8988T (cell line): ENCODE data around the gene PAX2.

Experiments used
- DNase-seq: peaks from one replicate; pipeline ENCODE4 v3.0.0; 2011

PAX2 gene

GRCh38 chr10:100864978-100865377 is 119.6 kb downstream of the PAX2 start:
- DNase-seq: no peak

GRCh38 chr10:100866010-100866409 is 120.6 kb downstream of the PAX2 start:
- DNase-seq: no peak

GRCh38 chr10:100866575-100867098 is 121.3 kb downstream of the PAX2 start:
- no peak for DNase-seq

GRCh38 chr10:100867261-100867963 is 122.0 kb downstream of the PAX2 start:
- DNase-seq: no peak

- DNase-seq: no peak
Observed at GRCh38 chr10:100868382-100868781, 123.0 kb downstream of the PAX2 start.

GRCh38 chr10:100869399-100869798 is 124.0 kb downstream of the PAX2 start:
- DNase-seq: no peak

- peak; percentile 95 for DNase-seq
Observed at GRCh38 chr10:100872034-100872791, 126.8 kb downstream of the PAX2 start.

GRCh38 chr10:100873146-100873826 is 127.9 kb downstream of the PAX2 start:
- no peak for DNase-seq

DNA sequence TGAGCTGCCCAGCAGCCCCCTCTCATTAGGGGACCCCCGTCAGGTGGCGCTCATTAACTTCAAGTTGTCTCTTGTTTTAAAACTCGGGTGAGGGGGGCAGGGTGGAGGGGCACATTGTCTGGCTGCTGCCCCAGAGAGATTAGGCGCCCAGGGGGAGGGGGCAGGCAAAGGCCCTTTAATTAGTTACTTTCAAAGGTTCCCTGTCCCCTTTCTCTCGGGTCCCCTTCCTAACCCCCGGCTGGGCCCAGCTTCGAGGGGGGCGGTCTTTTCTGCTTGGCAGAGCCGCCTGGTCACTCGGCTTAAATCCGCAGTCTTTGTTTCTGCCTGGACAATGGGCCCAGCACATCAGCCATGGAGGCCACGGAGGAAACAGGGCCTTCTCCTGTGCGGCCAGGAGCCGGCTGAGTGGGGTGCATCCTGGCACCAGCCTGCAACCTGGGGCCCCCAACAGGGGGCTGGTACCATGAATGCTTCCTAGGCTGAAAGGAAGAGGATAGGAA is 128.5 kb downstream of the PAX2 start:
- DNase-seq: no peak

DNA sequence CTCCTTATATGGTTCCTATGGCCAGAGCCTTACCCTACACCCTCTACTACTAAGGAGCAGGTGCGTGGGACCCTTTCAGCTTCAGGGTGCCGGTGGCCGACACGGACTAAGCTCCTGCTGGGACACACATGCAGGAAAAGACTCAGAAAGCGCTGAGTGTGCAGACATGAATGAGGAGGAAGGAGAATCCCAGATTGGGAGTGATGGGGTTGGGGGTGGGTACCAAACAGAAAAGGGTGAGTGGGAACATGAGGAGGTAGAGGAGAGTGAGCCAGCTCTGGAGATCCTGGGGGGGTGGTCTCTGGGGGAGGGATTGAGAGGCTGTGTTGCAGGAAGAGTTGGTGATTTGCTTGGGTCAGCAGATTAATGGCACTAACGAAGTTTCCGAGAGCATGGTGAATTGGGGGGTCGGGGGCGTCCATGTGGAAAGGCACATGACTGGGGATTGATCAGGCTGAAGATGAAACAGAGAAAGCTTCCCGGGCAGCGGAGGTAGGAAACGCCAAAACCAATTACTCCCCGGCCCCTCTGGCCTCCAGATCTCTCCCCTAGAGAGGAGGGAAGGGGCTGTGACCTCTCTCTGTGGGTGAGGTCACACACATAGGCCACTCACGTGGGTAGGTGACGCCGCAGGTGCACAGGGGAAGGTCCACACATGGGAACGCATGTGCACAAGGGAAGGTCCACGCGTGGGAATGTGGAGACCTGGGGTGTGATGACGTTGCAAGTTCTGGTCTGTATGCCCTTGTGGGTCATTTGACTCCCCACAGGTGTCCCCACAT is 129.5 kb downstream of the PAX2 start:
- no peak for DNase-seq

- no peak for DNase-seq
Observed at GRCh38 chr10:100875484-100876166, 130.2 kb downstream of the PAX2 start.

GRCh38 chr10:100876585-100877460 is 131.4 kb downstream of the PAX2 start:
- DNase-seq: no peak

DNA sequence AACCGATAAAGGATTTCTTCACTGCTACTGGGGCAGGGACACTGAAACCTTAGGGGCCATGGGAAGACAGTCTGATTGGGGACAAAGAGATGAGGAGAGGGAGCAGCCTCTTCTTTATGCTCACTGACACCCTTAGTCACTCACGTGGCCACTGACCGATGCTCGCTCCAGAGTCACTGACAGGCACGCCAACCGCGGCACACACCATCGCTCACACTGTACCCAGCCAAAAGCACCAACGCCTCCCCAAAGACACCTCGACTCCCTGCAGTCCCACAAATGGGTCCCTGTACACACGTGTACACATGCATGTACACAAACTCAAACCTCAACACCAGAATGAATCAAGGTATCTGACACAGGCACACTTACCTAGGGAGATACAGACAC is 132.1 kb downstream of the PAX2 start:
- DNase-seq: no peak

DNA sequence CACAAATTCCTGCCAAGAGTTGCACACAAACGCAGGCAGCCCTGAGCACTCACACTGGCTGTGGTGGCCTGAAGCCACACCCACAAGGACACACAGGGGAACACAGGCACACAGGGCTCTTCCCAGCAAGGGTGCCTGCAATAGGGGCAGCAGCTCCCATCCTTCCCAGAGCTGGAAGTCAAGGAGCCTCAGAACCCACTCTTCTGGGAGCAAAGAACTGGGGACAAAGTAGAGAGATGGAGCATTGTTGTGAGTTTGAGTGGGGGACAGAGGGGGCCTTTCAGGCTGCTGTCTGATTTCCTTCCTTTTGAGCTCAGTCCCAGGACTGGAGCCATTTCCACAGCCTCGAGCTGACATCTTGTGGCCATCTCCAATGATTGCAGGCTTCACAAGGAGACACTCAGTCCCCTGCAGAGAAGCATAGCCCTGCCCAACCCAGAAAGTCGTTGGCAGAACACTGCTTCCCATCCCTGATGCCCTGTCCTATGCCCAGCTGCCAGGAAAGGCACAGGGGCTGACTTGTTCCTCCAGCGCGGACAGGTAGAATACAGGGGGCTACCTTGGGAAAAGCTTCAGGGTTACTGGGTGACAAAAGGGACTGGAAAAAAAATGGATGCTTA is 133.0 kb downstream of the PAX2 start:
- peak; percentile 83 for DNase-seq
